ENCODE data around the gene PANK4.

GRCh38 chr1:2474104-2474844 is 52.1 kb downstream of the PANK4 start:
- TF ChIP-seq CTCF (conservative IDR thresholded peaks at IDR 0.05), result no peak
- TF ChIP-seq ZFX (IDR thresholded peaks at IDR 0.05), result no peak

Data from C4-2B (cell line).